T47D (cell line): ENCODE results near the gene SEMA4D.

Source experiments
- DNase-seq, 2 experiments: peaks; one replicate each; pipeline versions ENCODE4 v3.0.0 to v3.0.0-alpha.2; 2011 to 2012; ENCODE audit warnings: low read depth in 1 of 2, low spot score in 1 of 2
- JUND ChIP-seq: IDR thresholded peaks from 2 replicates; pipeline ENCODE4 v1.6.1; 2012; ENCODE audit warnings: low read depth
- in situ Hi-C: cut with HindIII; loops from 2 replicates; pipeline ENCODE4 v1.10.0; 2016; ENCODE audit warnings: low sequenced_read_pairs, low pct_unique_long_range_greater_than_20kb

The SEMA4D gene

GRCh38 chr9:89497978-89498851 is at the start of gene SEMA4D:
Gene SEMA4D, minus strand, starts transcription at chr9:89498113. Its CDS starts 92,657 bp downstream, at chr9:89405456.
- in situ Hi-C loops: no loop called here
- TF ChIP-seq JUND: no peak
- DNase-seq: peak; percentile 72 to 94

- no peak for TF ChIP-seq JUND
- in situ Hi-C loops: no loop called here
- DNase-seq: no peak
These were observed 49.1 kb upstream of the SEMA4D start for GRCh38 chr9:89547000-89547399.

- no peak for TF ChIP-seq JUND
- no peak for DNase-seq
- in situ Hi-C loops: no loop called here
These were observed 46.4 kb upstream of the SEMA4D start for GRCh38 chr9:89544279-89544661.

GRCh38 chr9:89543621-89544278 is 45.8 kb upstream of the SEMA4D start:
- no peak for TF ChIP-seq JUND
- no peak for DNase-seq
- in situ Hi-C loops: no loop called here

GRCh38 chr9:89543111-89543510 is 45.2 kb upstream of the SEMA4D start:
- in situ Hi-C loops: no loop called here
- TF ChIP-seq JUND: no peak

GRCh38 chr9:89542401-89543021 is 44.6 kb upstream of the SEMA4D start:
- TF ChIP-seq JUND: no peak
- no peak for DNase-seq
- in situ Hi-C loops: no loop called here

More at GRCh38 chr9:89543111-89543510, 45.2 kb upstream of the SEMA4D start:
- DNase-seq: no peak

GRCh38 chr9:89541798-89542197 is 43.9 kb upstream of the SEMA4D start:
- no peak for DNase-seq
- no peak for TF ChIP-seq JUND
- in situ Hi-C loops: no loop called here

- in situ Hi-C loops: no loop called here
- TF ChIP-seq JUND: no peak
- DNase-seq: no peak
These were observed 41.5 kb upstream of the SEMA4D start for GRCh38 chr9:89539374-89539773.

- TF ChIP-seq JUND: no peak
- in situ Hi-C loops: no loop called here
- DNase-seq: no peak
These were observed 41.0 kb upstream of the SEMA4D start for GRCh38 chr9:89538871-89539270.

- in situ Hi-C loops: no loop called here
- DNase-seq: no peak
- TF ChIP-seq JUND: no peak
These were observed 39.3 kb upstream of the SEMA4D start for GRCh38 chr9:89537166-89537565.

GRCh38 chr9:89536600-89536999 is 38.7 kb upstream of the SEMA4D start:
- DNase-seq: no peak
- no peak for TF ChIP-seq JUND
- in situ Hi-C loops: no loop called here

GRCh38 chr9:89536145-89536574 is 38.2 kb upstream of the SEMA4D start:
- in situ Hi-C loops: no loop called here
- TF ChIP-seq JUND: no peak
- no peak for DNase-seq

GRCh38 chr9:89535461-89535860 is 37.5 kb upstream of the SEMA4D start:
- DNase-seq: no peak
- no peak for TF ChIP-seq JUND
- in situ Hi-C loops: no loop called here
